GM23338 (cell line): Measurements from ENCODE around the gene GSDME. TPM values are rescaled to one million over a fixed set of nuclear protein-coding genes. Genes with fewer than 3 reads are reported as not detected.

ENCODE experiments used
- ATAC-seq: fragments of 200-7000 bp; cut with Tn5 transposase; 3 replicates; pipeline ENCODE4 v1.9.1; 2020
- DNase-seq: peaks from one replicate; pipeline ENCODE4 v3.0.0-alpha.2; 2015; ENCODE audit warnings: low spot score
- H2AFZ ChIP-seq: fragments of 200-600 bp; sonication (generic); 2 replicates; pipeline ENCODE4 v1.8.0; 2016; ENCODE audit warnings: antibody characterized with exemption, mild to moderate bottlenecking, moderate library complexity
- H3F3A ChIP-seq: fragments of 200-600 bp; sonication (generic); replicated peaks from 2 replicates; pipeline ENCODE4 v1.8.0; 2017; ENCODE audit warnings: antibody characterized with exemption, mixed run types, low read depth
- H3K27ac ChIP-seq: fragments of 200-600 bp; sonication (generic); 2 replicates; pipeline ENCODE4 v1.6.1; 2016; ENCODE audit warnings: low read depth
- H3K27me3 ChIP-seq: fragments of 200-600 bp; sonication (generic); 2 replicates; pipeline ENCODE4 v1.8.0; 2016; ENCODE audit warnings: mild to moderate bottlenecking, mixed run types, moderate library complexity; ENCODE audit not compliant: insufficient read depth
- H3K36me3 ChIP-seq: fragments of 200-600 bp; sonication (generic); 2 replicates; pipeline ENCODE4 v1.8.0; 2016; ENCODE audit warnings: mild to moderate bottlenecking; ENCODE audit not compliant: insufficient read depth
- H3K4me1 ChIP-seq: fragments of 200-600 bp; sonication (generic); 2 replicates; pipeline ENCODE4 v1.8.0; 2016; ENCODE audit warnings: mild to moderate bottlenecking, moderate library complexity; ENCODE audit not compliant: insufficient read depth
- H3K4me2 ChIP-seq: fragments of 200-600 bp; sonication (generic); 2 replicates; pipeline ENCODE4 v1.7.1; 2017; ENCODE audit warnings: mixed run types
- H3K4me3 ChIP-seq: fragments of 200-600 bp; sonication (generic); 2 replicates; pipeline ENCODE4 v1.6.1; 2016; ENCODE audit warnings: mixed run types
- H3K79me2 ChIP-seq: fragments of 200-600 bp; sonication (generic); replicated peaks from 2 replicates; pipeline ENCODE4 v1.8.0; 2017; ENCODE audit warnings: mild to moderate bottlenecking; ENCODE audit not compliant: insufficient read depth
- H3K9me2 ChIP-seq: fragments of 200-600 bp; sonication (generic); 2 replicates; pipeline ENCODE4 v1.8.0; 2017; ENCODE audit not compliant: insufficient read depth
- H4K20me1 ChIP-seq: fragments of 200-600 bp; sonication (generic); replicated peaks from 2 replicates; pipeline ENCODE4 v1.8.0; 2017; ENCODE audit warnings: mild to moderate bottlenecking; ENCODE audit not compliant: insufficient read depth
- H3K27ac Mint-ChIP-seq: 2 replicates; pipeline ENCODE4 v1.8.0; 2020; ENCODE audit warnings: inconsistent platforms, mild to moderate bottlenecking, moderate library complexity, mixed read lengths
- H3K27me3 Mint-ChIP-seq: 3 replicates; pipeline ENCODE4 v1.8.0; 2022; ENCODE audit warnings: low read depth, mild to moderate bottlenecking, moderate library complexity, mixed read lengths, inconsistent platforms; ENCODE audit not compliant: insufficient read depth, poor library complexity
- H3K36me3 Mint-ChIP-seq: 3 replicates; pipeline ENCODE4 v1.8.0; 2021; ENCODE audit warnings: low read depth, mild to moderate bottlenecking, inconsistent platforms, moderate library complexity, mixed read lengths
- H3K4me1 Mint-ChIP-seq: 3 replicates; pipeline ENCODE4 v1.8.0; 2020; ENCODE audit warnings: mild to moderate bottlenecking, inconsistent platforms, mixed read lengths
- H3K4me3 Mint-ChIP-seq: 3 replicates; pipeline ENCODE4 v1.8.0; 2021; ENCODE audit warnings: moderate library complexity, mild to moderate bottlenecking, inconsistent platforms, mixed read lengths
- H3K9me3 Mint-ChIP-seq: 3 replicates; pipeline ENCODE4 v1.8.0; 2020; ENCODE audit warnings: moderate library complexity, mild to moderate bottlenecking, inconsistent platforms, mixed read lengths
- CREB1 ChIP-seq: fragments of 250-450 bp; sonication (Bioruptor Pico); IDR thresholded peaks from 2 replicates; pipeline ENCODE4 v1.5.0; 2020; ENCODE audit warnings: low read depth, mild to moderate bottlenecking, moderate library complexity
- CTCF ChIP-seq, 2 experiments: fragments of 200-600 bp in 1 of 2; sonication (generic) in 1 of 2; conservative IDR thresholded peaks; 2 replicates each; pipeline versions ENCODE4 v1.5.1 to v1.6.1; 2016 to 2017; ENCODE audit warnings: antibody characterized with exemption in 2 of 2, low read depth in 2 of 2, mild to moderate bottlenecking in 2 of 2, moderate library complexity in 1 of 2
- ETS1 ChIP-seq: IDR thresholded peaks from 2 replicates; pipeline ENCODE4 v1.6.1; 2016; ENCODE audit warnings: antibody characterized with exemption
- EZH2 ChIP-seq: fragments of 200-600 bp; sonication (generic); IDR thresholded peaks from one replicate; pipeline ENCODE4 v1.8.0; 2017; ENCODE audit warnings: antibody characterized with exemption, mild to moderate bottlenecking, low read depth; ENCODE audit not compliant: unreplicated experiment
- JUNB ChIP-seq: IDR thresholded peaks from one replicate; pipeline ENCODE4 v1.6.1; 2016; ENCODE audit warnings: antibody characterized with exemption; ENCODE audit not compliant: unreplicated experiment
- POLR2AphosphoS5 ChIP-seq: IDR thresholded peaks from 2 replicates; pipeline ENCODE4 v1.6.1; 2016; ENCODE audit warnings: antibody characterized with exemption, low read depth
- STAT1 ChIP-seq: IDR thresholded peaks from one replicate; pipeline ENCODE4 v1.6.1; 2016; ENCODE audit warnings: antibody characterized with exemption; ENCODE audit not compliant: unreplicated experiment
- ZNF331 ChIP-seq: fragments of 250-450 bp; sonication (Bioruptor Pico); IDR thresholded peaks from 2 replicates; pipeline ENCODE4 v1.5.0; 2020; ENCODE audit warnings: low read depth, mild to moderate bottlenecking, moderate library complexity
- ZNF462 ChIP-seq: fragments of 250-450 bp; sonication (Bioruptor Pico); IDR thresholded peaks from 2 replicates; pipeline ENCODE4 v1.5.0; 2020; ENCODE audit warnings: mild to moderate bottlenecking, moderate library complexity
- polyA plus RNA-seq: library from polyadenylated mRNA; unstranded; fragments of >200 nt; fragmentation: Nextera tagmentation; extraction: Ambion mirVana; gene quantifications from 2 replicates; pipeline ENCODE4 v1.2.1, GENCODE V29; 2016
- total RNA-seq: library from RNA; depleted of rRNA; stranded (reverse); fragments of >200 nt; shearing (Covaris generic); gene quantifications from 2 replicates; pipeline ENCODE4 v1.2.3, GENCODE V29; 2014

Gene GSDME
- total and polyA plus RNA-seq, 2 experiments from 2014 or later, result 8.3 to 8.5 TPM

- TF ChIP-seq CREB1 (CRISPR knock-in tag) (no peak), STAT1 (no peak), JUNB (no peak)
These were observed 23.0 kb downstream of the GSDME start (continued) for GRCh38 chr7:24734306-24734705.

GRCh38 chr7:24733414-24734060, 23.7 kb downstream of the GSDME start:
- Mint-ChIP-seq H3K4me1 (no peaks in the 10 kb centered on the region), H3K27me3 (peaks cover 4% of the 10 kb centered on the region), H3K4me3 (no peak overlapping the region), H3K27ac (peak overlapping the region; percentile 22; the same call in 1 of the 2 replicates), H3K9me3 (peaks cover 23% of the 10 kb centered on the region), H3K36me3 (peaks cover 18% of the 10 kb centered on the region)
- TF ChIP-seq ZNF331 (CRISPR knock-in tag) (no peak), ETS1 (no peak), POLR2AphosphoS5 (no peak), CTCF (conservative IDR thresholded peaks at IDR 0.05; ENCODE audit: low read depth in 2 of 2) (no peak), EZH2 (no peak), ZNF462 (CRISPR knock-in tag) (no peak), CREB1 (CRISPR knock-in tag) (no peak)
- no peaks in the 10 kb centered on the region for H3K9me2 ChIP-seq
- no peak overlapping the region for H3K27ac ChIP-seq
- no peak overlapping the region for H2AFZ ChIP-seq
- H4K20me1 ChIP-seq, result no peaks in the 10 kb centered on the region
- H3F3A ChIP-seq, result no peaks in the 10 kb centered on the region
- ATAC-seq, result no peak
- H3K4me3 ChIP-seq, result no peak overlapping the region
- no peaks in the 10 kb centered on the region for H3K36me3 ChIP-seq
- H3K79me2 ChIP-seq, result no peaks in the 10 kb centered on the region
- H3K4me2 ChIP-seq, result no peak overlapping the region
- no peak for DNase-seq
- H3K4me1 ChIP-seq, result no peaks in the 10 kb centered on the region
- H3K27me3 ChIP-seq, result no peaks in the 10 kb centered on the region
